ENCODE results near the gene NHS. TPM values are rescaled to one million over a fixed set of nuclear protein-coding genes. Genes with fewer than 3 reads are reported as not detected.

NHS gene
- 0.51 and 0.56 TPM in 2 replicates for total RNA-seq (2014; rRNA removed; shearing (Covaris generic))

GRCh38 chrX:17374619-17375366 lies at the start of gene NHS:
NHS (plus strand) TSS chrX:17375200; CDS start chrX:17375758, 558 bp downstream.
- Histone ChIP-seq H3K9me3 (replicated peaks) (no peaks in the 10 kb centered on the region), H3K27me3 (no peaks in the 10 kb centered on the region), H3K36me3 (no peaks in the 10 kb centered on the region), H3K27ac (no peak within 1 kb of the TSS), H3K4me3 (no peak within 1 kb of the TSS), H3K4me1 (no peaks in the 10 kb centered on the region)
- no peak for DNase-seq

GRCh38 chrX:17328837-17329236 lies 46.2 kb upstream of the NHS start:
- no peak overlapping the region for H3K4me3 ChIP-seq
- H3K4me1 ChIP-seq, result no peaks in the 10 kb centered on the region
- DNase-seq, result no peak
- no peaks in the 10 kb centered on the region for H3K27me3 ChIP-seq
- no peaks in the 10 kb centered on the region for H3K36me3 ChIP-seq
- no peak overlapping the region for H3K27ac ChIP-seq
- H3K9me3 ChIP-seq (replicated peaks), result no peaks in the 10 kb centered on the region

GRCh38 chrX:17336377-17336776 lies 38.6 kb upstream of the NHS start:
- no peak overlapping the region for H3K4me3 ChIP-seq
- no peaks in the 10 kb centered on the region for H3K27me3 ChIP-seq
- no peak for DNase-seq
- no peaks in the 10 kb centered on the region for H3K9me3 ChIP-seq (replicated peaks)
- no peaks in the 10 kb centered on the region for H3K4me1 ChIP-seq
- no peaks in the 10 kb centered on the region for H3K36me3 ChIP-seq
- H3K27ac ChIP-seq, result no peak overlapping the region

DNA sequence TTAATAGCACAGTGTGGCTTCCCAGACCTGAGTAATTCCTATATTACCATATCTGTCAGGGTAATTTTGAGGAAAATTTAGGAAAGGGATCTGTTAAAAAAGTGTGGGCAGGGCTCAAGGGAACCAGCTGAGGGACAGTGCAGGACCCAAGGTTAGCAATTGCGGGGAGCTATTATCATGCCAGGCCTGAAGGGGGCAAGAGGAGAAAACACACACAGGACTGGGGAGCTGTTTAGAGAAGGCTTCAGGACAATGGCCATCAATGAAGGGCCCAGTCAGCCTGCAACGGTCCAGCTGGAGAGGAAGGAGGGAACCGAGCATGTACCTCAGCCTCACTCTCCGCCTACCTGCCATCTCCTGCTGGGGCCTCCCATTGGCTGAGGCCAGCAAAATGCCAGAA lies 19.0 kb upstream of the NHS start:
- Histone ChIP-seq H3K36me3 (no peaks in the 10 kb centered on the region), H3K4me1 (no peaks in the 10 kb centered on the region), H3K4me3 (no peak overlapping the region), H3K27ac (no peak overlapping the region), H3K9me3 (replicated peaks) (no peaks in the 10 kb centered on the region), H3K27me3 (no peaks in the 10 kb centered on the region)
- DNase-seq, result no peak

GRCh38 chrX:17359500-17359899 lies 15.5 kb upstream of the NHS start:
- H3K9me3 ChIP-seq (replicated peaks), result no peaks in the 10 kb centered on the region
- DNase-seq, result no peak
- no peaks in the 10 kb centered on the region for H3K4me1 ChIP-seq
- H3K36me3 ChIP-seq, result no peaks in the 10 kb centered on the region
- H3K27ac ChIP-seq, result no peak overlapping the region
- H3K27me3 ChIP-seq, result no peaks in the 10 kb centered on the region
- H3K4me3 ChIP-seq, result no peak overlapping the region

DNA sequence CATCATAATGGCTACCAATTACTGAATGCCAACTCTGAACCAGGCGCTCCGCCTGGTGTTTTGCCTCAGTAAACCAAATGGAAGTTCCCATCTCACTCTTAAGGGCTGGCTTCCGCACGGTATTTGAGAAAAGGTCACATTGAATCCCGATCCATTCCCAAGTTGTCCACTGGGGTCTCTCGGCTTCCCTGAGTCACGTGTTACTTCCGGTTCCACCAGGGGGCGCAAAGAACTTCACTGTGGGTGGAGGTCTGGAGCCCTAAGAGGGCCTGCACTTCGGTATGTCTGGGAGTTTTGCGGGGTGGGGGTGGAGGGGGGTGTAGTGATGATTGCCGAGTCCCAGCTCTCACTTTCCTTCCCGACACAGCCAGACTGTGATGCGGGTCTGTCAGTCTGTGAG lies 13.4 kb upstream of the NHS start:
- no peaks in the 10 kb centered on the region for H3K36me3 ChIP-seq

DNA sequence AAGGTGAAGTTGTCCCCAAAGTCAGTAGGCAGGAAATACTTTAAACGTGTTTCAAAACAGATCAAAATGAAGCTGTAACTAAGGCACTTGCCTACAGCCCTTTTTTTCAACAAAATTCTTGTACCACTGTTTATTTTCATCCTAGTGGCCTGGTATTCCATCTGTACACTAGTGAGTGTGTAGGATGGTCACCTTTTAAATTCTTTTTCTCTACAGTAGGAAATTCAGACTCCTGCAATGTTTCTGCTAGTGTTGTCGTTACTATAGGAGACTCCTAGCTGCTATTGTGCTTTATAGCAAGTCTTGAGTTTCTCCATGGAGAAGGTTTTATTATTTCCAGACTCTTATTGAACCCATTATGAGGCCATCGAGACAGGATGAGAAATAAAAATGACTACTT lies 7.0 kb upstream of the NHS start:
- Histone ChIP-seq H3K9me3 (replicated peaks) (no peaks in the 10 kb centered on the region), H3K4me3 (no peak overlapping the region), H3K4me1 (no peaks in the 10 kb centered on the region), H3K27me3 (no peaks in the 10 kb centered on the region), H3K36me3 (no peaks in the 10 kb centered on the region), H3K27ac (no peak overlapping the region)
- DNase-seq, result no peak

More for the DNA sequence above, 13.4 kb upstream of the NHS start:
- H3K4me1 ChIP-seq, result no peaks in the 10 kb centered on the region
- no peak overlapping the region for H3K4me3 ChIP-seq
- H3K9me3 ChIP-seq (replicated peaks), result no peaks in the 10 kb centered on the region
- no peak overlapping the region for H3K27ac ChIP-seq
- DNase-seq, result peak; percentile 39 to 57
- no peaks in the 10 kb centered on the region for H3K27me3 ChIP-seq

- Histone ChIP-seq H3K36me3 (no peaks in the 10 kb centered on the region), H3K9me3 (replicated peaks) (no peaks in the 10 kb centered on the region), H3K4me1 (no peaks in the 10 kb centered on the region), H3K27me3 (no peaks in the 10 kb centered on the region), H3K4me3 (no peak overlapping the region), H3K27ac (no peak overlapping the region)
- no peak for DNase-seq
These were observed 5.7 kb upstream of the NHS start for GRCh38 chrX:17369309-17369708.

- Histone ChIP-seq H3K9me3 (replicated peaks) (no peaks in the 10 kb centered on the region), H3K4me1 (no peaks in the 10 kb centered on the region), H3K36me3 (no peaks in the 10 kb centered on the region), H3K4me3 (no peak overlapping the region), H3K27me3 (no peaks in the 10 kb centered on the region), H3K27ac (no peak overlapping the region)
- no peak for DNase-seq
These were observed 4.8 kb upstream of the NHS start for GRCh38 chrX:17370191-17370590.

GRCh38 chrX:17372052-17372451 lies 2.9 kb upstream of the NHS start:
- no peak for DNase-seq
- Histone ChIP-seq H3K27me3 (no peaks in the 10 kb centered on the region), H3K4me1 (no peaks in the 10 kb centered on the region), H3K9me3 (replicated peaks) (no peaks in the 10 kb centered on the region), H3K27ac (no peak overlapping the region), H3K4me3 (no peak overlapping the region), H3K36me3 (no peaks in the 10 kb centered on the region)

- H3K27ac ChIP-seq, result no peak overlapping the region
- H3K27me3 ChIP-seq, result no peaks in the 10 kb centered on the region
- no peaks in the 10 kb centered on the region for H3K4me1 ChIP-seq
- no peaks in the 10 kb centered on the region for H3K9me3 ChIP-seq (replicated peaks)
- no peak for DNase-seq
- no peak overlapping the region for H3K4me3 ChIP-seq
- no peaks in the 10 kb centered on the region for H3K36me3 ChIP-seq
These were observed 1.7 kb upstream of the NHS start for GRCh38 chrX:17373337-17373736.

DNA sequence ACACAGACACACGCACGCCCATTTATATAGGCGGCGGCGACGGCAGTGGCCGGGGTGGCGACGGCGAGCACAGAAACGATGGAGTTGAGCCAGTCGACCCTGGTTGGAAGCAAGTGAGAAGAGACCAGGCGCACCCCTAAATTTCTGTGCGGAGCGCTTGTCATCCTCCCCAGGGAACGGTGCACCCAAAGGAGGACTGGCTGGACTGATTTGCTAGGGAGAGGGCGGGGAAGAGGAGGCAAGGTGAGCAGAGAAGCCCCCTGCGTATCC lies 302 bp downstream of the NHS start:
- DNase-seq, result no peak
- no peak overlapping the region for H3K27ac ChIP-seq
- no peaks in the 10 kb centered on the region for H3K4me1 ChIP-seq
- no peak overlapping the region for H3K4me3 ChIP-seq
- H3K36me3 ChIP-seq, result no peaks in the 10 kb centered on the region
- no peaks in the 10 kb centered on the region for H3K27me3 ChIP-seq
- H3K9me3 ChIP-seq (replicated peaks), result no peaks in the 10 kb centered on the region

GRCh38 chrX:17375637-17376430 lies 834 bp downstream of the NHS start:
- Histone ChIP-seq H3K4me3 (no peak overlapping the region), H3K27ac (no peak overlapping the region), H3K9me3 (replicated peaks) (no peaks in the 10 kb centered on the region), H3K36me3 (no peaks in the 10 kb centered on the region), H3K4me1 (no peaks in the 10 kb centered on the region), H3K27me3 (no peaks in the 10 kb centered on the region)
- DNase-seq, result no peak

DNA sequence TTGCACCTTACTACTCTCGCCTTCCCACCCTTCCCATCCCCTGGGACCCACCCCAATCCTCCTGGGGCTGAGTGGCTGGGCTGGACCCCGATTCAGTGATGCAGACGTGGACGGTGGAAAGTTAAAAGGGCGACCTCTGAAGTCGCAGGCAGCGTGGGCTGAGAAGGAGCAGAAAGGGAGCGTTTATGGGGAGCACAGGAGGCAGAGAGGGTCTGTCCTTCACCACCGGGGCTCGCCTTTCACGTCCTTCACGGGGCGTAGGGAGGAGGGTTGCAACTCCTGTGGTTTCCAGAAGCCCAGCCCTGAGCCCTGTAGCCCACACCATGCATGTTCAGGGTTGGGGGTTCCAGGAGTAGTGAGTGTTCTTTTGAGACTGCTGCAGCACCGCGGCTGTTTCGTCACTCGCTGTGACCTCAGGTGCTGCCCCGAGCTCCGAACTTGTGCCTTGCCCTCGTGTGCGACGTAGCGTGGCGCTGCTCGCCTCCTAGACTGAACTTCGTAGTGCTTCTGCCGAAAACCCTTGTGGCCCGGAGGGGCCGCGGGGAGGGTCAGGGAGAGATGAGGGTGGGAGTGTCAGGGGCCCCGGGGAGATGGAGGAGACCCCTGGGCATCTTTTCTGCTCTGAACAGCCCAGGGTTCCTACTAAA lies 1.6 kb downstream of the NHS start:
- Histone ChIP-seq H3K4me3 (no peak overlapping the region), H3K27ac (no peak overlapping the region), H3K27me3 (no peaks in the 10 kb centered on the region), H3K9me3 (replicated peaks) (no peaks in the 10 kb centered on the region), H3K4me1 (no peaks in the 10 kb centered on the region), H3K36me3 (no peaks in the 10 kb centered on the region)
- DNase-seq, result no peak

GRCh38 chrX:17377091-17377717 lies 2.2 kb downstream of the NHS start:
- Histone ChIP-seq H3K27ac (no peak overlapping the region), H3K9me3 (replicated peaks) (no peaks in the 10 kb centered on the region), H3K27me3 (no peaks in the 10 kb centered on the region), H3K4me1 (no peaks in the 10 kb centered on the region), H3K36me3 (no peaks in the 10 kb centered on the region), H3K4me3 (no peak overlapping the region)
- DNase-seq, result no peak

Data from SJCRH30 (cell line).